PC-9 (cell line): ENCODE data around the gene LAMA3. TPM values are rescaled to one million over a fixed set of nuclear protein-coding genes. Genes with fewer than 3 reads are reported as not detected.

Source experiments
- BruUV-seq: library from RNA; stranded (reverse); fragments of 400-500 nt; replicated peaks from 2 replicates; lab custom pipeline; 2021; lab: Mats Ljungman, UMichigan
- CTCF ChIA-PET: fragments of 300-600 bp; sonication (Branson Sonifier 250); formaldehyde crosslinking; loops from one replicate; lab custom pipeline; 2022; ENCODE audit warnings: antibody characterized with exemption; lab: Charles Lee
- POLR2A ChIA-PET: fragments of 300-600 bp; sonication (Branson Sonifier 250); formaldehyde crosslinking; loops from one replicate; lab custom pipeline; 2022; ENCODE audit warnings: antibody characterized with exemption; ENCODE audit not compliant: unreplicated experiment; lab: Charles Lee
- DNase-seq, 2 experiments: peaks; one replicate each; pipeline versions ENCODE4 v3.0.0 to v3.0.0-alpha.2; 2015 to 2022; ENCODE audit warnings: mixed read lengths in 1 of 2
- H2AFZ ChIP-seq: fragments of 200-600 bp; sonication (generic); 2 replicates; pipeline ENCODE4 v1.8.1; 2017; ENCODE audit warnings: antibody characterized with exemption
- H3F3A ChIP-seq: fragments of 200-600 bp; sonication (generic); 2 replicates; pipeline ENCODE4 v1.8.1; 2017; ENCODE audit warnings: antibody characterized with exemption, mild to moderate bottlenecking, low read depth; ENCODE audit not compliant: insufficient read depth
- H3K27ac ChIP-seq: fragments of 200-600 bp; sonication (generic); 2 replicates; pipeline ENCODE4 v1.6.1; 2016; ENCODE audit warnings: mixed run types
- H3K27me3 ChIP-seq: fragments of 200-600 bp; sonication (generic); 2 replicates; pipeline ENCODE4 v1.6.1; 2016; ENCODE audit warnings: low read depth, mixed run types; ENCODE audit not compliant: insufficient read depth
- H3K36me3 ChIP-seq: fragments of 200-600 bp; sonication (generic); 2 replicates; pipeline ENCODE4 v1.6.1; 2016; ENCODE audit warnings: low read depth, mixed run types
- H3K4me1 ChIP-seq: fragments of 200-600 bp; sonication (generic); replicated peaks from 2 replicates; pipeline ENCODE4 v1.6.1; 2016; ENCODE audit warnings: mixed run types; ENCODE audit not compliant: insufficient read depth
- H3K4me2 ChIP-seq: fragments of 200-600 bp; sonication (generic); 2 replicates; pipeline ENCODE4 v1.6.1; 2017; ENCODE audit warnings: mixed run types
- H3K4me3 ChIP-seq: fragments of 200-600 bp; sonication (generic); 2 replicates; pipeline ENCODE4 v1.6.1; 2016; ENCODE audit warnings: mixed run types
- H3K79me2 ChIP-seq: fragments of 200-600 bp; sonication (generic); 2 replicates; pipeline ENCODE4 v1.6.1; 2017; ENCODE audit warnings: low read depth, mixed run types
- H3K9me2 ChIP-seq: fragments of 200-600 bp; sonication (generic); 2 replicates; pipeline ENCODE4 v1.8.1; 2017; ENCODE audit warnings: mild to moderate bottlenecking; ENCODE audit not compliant: insufficient read depth
- H3K9me3 ChIP-seq: fragments of 200-600 bp; sonication (generic); 2 replicates; pipeline ENCODE4 v1.8.1; 2016; ENCODE audit warnings: low read depth; ENCODE audit not compliant: insufficient read depth
- H4K20me1 ChIP-seq: fragments of 200-600 bp; sonication (generic); 2 replicates; pipeline ENCODE4 v1.8.1; 2017; ENCODE audit not compliant: insufficient read depth
- EZH2 ChIP-seq: fragments of 200-600 bp; sonication (generic); IDR thresholded peaks from 2 replicates; pipeline ENCODE4 v1.8.0; 2017; ENCODE audit warnings: antibody characterized with exemption, low read depth
- intact Hi-C: fragments of 100-400 bp; cut with micrococcal nuclease; formaldehyde crosslinking; loops from one replicate; pipeline ENCODE4 v1.10.0; 2022; ENCODE audit not compliant: unreplicated experiment
- total RNA-seq: library from RNA; stranded (reverse); gene quantifications from 2 replicates; pipeline ENCODE4 v1.2.3, GENCODE V29; 2021
- TF ChIP-seq, protein P1 (sequence below): fragments of 200-600 bp; sonication (generic); conservative IDR thresholded peaks from 2 replicates; pipeline ENCODE4 v1.6.1; 2017; ENCODE audit warnings: mixed run types, antibody characterized with exemption, mild to moderate bottlenecking, moderate library complexity

The LAMA3 gene
- total RNA-seq, 1 experiment from 2014 or later, result 44.4 TPM

DNA sequence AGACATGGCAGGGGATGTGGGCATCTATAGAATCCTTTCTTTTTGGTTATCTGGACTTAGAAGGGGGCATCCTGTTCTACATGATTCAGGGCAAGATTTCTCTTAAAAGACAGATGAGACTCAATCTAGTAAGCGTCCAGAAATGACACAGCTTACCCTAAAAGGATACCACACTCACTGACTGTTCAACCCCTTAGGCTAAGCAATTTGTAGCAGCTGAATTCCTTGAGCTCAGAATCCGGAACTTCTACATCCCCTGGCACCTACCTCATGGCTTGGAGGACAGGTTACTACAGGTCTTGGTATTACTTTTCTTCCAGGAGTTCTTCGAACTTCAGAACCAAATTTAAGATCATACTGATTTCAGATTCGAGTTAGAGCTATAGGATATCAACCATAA, 138.4 kb downstream of the LAMA3 start:
- Histone ChIP-seq H3K36me3 (no peaks in the 10 kb centered on the region), H3K4me2 (no peak overlapping the region), H3F3A (no peaks in the 10 kb centered on the region; the same call in 1 of the 2 replicates), H3K9me2 (no peaks in the 10 kb centered on the region), H3K9me3 (no peaks in the 10 kb centered on the region), H2AFZ (no peak overlapping the region), H3K27me3 (no peaks in the 10 kb centered on the region), H3K4me3 (no peak overlapping the region), H3K27ac (no peak overlapping the region), H3K79me2 (no peaks in the 10 kb centered on the region), H4K20me1 (no peaks in the 10 kb centered on the region), H3K4me1 (peaks cover 15% of the 10 kb centered on the region)
- CTCF ChIA-PET, result no interaction called here
- no TSS peak for BruUV-seq
- DNase-seq, result peak; percentile 37 to 60
- intact Hi-C loops, result no loop called here
- POLR2A ChIA-PET, result no interaction called here
- TF ChIP-seq, protein P1, sequence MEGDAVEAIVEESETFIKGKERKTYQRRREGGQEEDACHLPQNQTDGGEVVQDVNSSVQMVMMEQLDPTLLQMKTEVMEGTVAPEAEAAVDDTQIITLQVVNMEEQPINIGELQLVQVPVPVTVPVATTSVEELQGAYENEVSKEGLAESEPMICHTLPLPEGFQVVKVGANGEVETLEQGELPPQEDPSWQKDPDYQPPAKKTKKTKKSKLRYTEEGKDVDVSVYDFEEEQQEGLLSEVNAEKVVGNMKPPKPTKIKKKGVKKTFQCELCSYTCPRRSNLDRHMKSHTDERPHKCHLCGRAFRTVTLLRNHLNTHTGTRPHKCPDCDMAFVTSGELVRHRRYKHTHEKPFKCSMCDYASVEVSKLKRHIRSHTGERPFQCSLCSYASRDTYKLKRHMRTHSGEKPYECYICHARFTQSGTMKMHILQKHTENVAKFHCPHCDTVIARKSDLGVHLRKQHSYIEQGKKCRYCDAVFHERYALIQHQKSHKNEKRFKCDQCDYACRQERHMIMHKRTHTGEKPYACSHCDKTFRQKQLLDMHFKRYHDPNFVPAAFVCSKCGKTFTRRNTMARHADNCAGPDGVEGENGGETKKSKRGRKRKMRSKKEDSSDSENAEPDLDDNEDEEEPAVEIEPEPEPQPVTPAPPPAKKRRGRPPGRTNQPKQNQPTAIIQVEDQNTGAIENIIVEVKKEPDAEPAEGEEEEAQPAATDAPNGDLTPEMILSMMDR, result no peak
- no peak for TF ChIP-seq EZH2

DNA sequence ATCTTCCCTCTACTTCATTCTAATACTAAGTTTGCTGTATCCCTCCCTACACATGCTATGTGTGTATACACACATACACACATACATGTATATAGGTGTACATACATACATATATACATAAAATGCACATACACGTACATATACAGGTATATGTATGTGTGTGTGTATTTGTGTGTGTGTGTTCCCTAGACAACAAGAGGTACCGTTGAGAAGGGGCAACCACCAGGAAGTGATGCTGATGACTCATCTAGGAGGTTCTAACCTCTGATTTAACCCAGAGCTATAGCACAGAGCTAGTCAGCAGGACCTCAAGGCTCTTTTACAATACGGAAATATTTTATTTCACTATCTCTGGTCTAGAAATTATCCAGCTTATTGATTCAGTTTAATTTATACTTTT, 139.2 kb downstream of the LAMA3 start:
- intact Hi-C loops, result no loop called here
- Histone ChIP-seq H3K9me3 (no peaks in the 10 kb centered on the region), H3K4me2 (no peak overlapping the region), H3K36me3 (no peaks in the 10 kb centered on the region), H2AFZ (no peak overlapping the region), H4K20me1 (no peaks in the 10 kb centered on the region), H3K27me3 (no peaks in the 10 kb centered on the region), H3K4me1 (peaks cover 15% of the 10 kb centered on the region), H3K4me3 (no peak overlapping the region), H3K27ac (peak overlapping the region; percentile 45; the same call in 1 of the 2 replicates), H3K9me2 (no peaks in the 10 kb centered on the region), H3F3A (no peaks in the 10 kb centered on the region; the same call in 1 of the 2 replicates), H3K79me2 (no peaks in the 10 kb centered on the region)
- no TSS peak for BruUV-seq
- DNase-seq, result peak; percentile 25 to 86
- TF ChIP-seq EZH2, result no peak
- TF ChIP-seq, protein P1, result no peak
- POLR2A ChIA-PET, result interaction anchor here (0.5 to 0.7 kb wide), 6 partner anchors 17 to 1621 kb away, joined by 3 to 6 read pairs (median 4); no protein-coding TSS in a partner anchor
- CTCF ChIA-PET, result interaction anchor here (0.7 kb wide), 1 partner anchor 293 kb away, joined by 3 read pairs; no protein-coding TSS in a partner anchor

DNA sequence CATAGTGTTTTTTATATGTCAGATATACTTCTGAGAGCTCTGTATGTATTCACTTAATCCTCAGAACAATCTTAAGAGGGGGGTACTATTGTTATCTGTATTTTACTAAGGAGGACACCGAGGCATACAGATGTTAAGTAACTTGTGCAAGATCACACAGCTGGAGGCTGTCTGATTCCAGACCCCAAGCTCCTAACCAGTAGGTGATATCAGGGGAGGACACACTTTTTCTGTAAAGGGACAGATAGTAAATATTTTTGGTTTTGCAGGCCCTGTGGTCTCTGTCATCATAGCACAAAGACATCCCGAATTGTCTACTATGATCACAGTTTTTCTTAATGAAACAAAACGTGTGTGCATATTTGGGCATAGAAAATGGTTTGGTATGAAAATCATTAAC, 143.7 kb downstream of the LAMA3 start:
- H3K4me1 ChIP-seq, result peaks cover 14% of the 10 kb centered on the region
- no peaks in the 10 kb centered on the region; the same call in 1 of the 2 replicates for H3F3A ChIP-seq
- POLR2A ChIA-PET, result no interaction called here
- H3K4me2 ChIP-seq, result no peak overlapping the region
- BruUV-seq, result no TSS peak
- no peak for DNase-seq
- H3K4me3 ChIP-seq, result no peak overlapping the region
- no peaks in the 10 kb centered on the region for H3K79me2 ChIP-seq
- intact Hi-C loops, result no loop called here
- no peak for TF ChIP-seq EZH2
- TF ChIP-seq, protein P1, result no peak
- CTCF ChIA-PET, result no interaction called here
- no peaks in the 10 kb centered on the region for H3K36me3 ChIP-seq
- no peaks in the 10 kb centered on the region for H4K20me1 ChIP-seq
- H3K9me2 ChIP-seq, result no peaks in the 10 kb centered on the region
- H3K9me3 ChIP-seq, result no peaks in the 10 kb centered on the region
- no peak overlapping the region for H3K27ac ChIP-seq
- H2AFZ ChIP-seq, result no peak overlapping the region
- H3K27me3 ChIP-seq, result no peaks in the 10 kb centered on the region
